OCI-M2 (cell line): Measurements from ENCODE around the gene TRAF2.
"Not testable (repeated sequence)": the region's sequence is repeated elsewhere in the genome, so short reads cannot be mapped to it uniquely, and the experiment has no call there.

Experiments
- DNase-seq: peaks from one replicate; lab custom pipeline; 2025; ENCODE audit not compliant: unreplicated experiment; lab: John Stamatoyannopoulos, UW

The TRAF2 gene, protein sequence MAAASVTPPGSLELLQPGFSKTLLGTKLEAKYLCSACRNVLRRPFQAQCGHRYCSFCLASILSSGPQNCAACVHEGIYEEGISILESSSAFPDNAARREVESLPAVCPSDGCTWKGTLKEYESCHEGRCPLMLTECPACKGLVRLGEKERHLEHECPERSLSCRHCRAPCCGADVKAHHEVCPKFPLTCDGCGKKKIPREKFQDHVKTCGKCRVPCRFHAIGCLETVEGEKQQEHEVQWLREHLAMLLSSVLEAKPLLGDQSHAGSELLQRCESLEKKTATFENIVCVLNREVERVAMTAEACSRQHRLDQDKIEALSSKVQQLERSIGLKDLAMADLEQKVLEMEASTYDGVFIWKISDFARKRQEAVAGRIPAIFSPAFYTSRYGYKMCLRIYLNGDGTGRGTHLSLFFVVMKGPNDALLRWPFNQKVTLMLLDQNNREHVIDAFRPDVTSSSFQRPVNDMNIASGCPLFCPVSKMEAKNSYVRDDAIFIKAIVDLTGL

GRCh38 chr9:136885950-136886578 is at the start of gene TRAF2:
TRAF2 (plus strand) TSS chr9:136886516; CDS start chr9:136898741, 12,225 bp downstream.
- peak; percentile 73 for DNase-seq

GRCh38 chr9:136837146-136837855 is 49.0 kb upstream of the TRAF2 start:
- no peak for DNase-seq

DNA sequence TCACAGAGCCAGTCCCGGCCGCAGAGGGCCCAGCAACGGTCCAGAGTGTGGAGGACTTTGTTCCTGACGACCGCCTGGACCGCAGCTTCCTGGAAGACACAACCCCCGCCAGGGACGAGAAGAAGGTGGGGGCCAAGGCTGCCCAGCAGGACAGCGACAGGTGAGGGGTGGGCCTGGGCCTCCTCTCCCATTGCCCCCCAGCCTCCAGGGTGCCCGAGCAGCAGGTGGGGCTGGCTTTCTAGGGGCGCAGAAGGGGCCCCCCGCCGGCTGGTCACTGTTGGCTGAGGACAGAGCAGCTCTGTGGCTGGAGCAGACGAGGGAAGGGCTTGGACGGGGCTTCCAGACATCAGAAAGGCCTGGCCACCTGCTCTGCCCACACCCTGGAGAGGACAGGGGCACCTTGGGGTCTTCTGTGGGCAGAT is 48.4 kb upstream of the TRAF2 start:
- not testable (repeated sequence) for DNase-seq

DNA sequence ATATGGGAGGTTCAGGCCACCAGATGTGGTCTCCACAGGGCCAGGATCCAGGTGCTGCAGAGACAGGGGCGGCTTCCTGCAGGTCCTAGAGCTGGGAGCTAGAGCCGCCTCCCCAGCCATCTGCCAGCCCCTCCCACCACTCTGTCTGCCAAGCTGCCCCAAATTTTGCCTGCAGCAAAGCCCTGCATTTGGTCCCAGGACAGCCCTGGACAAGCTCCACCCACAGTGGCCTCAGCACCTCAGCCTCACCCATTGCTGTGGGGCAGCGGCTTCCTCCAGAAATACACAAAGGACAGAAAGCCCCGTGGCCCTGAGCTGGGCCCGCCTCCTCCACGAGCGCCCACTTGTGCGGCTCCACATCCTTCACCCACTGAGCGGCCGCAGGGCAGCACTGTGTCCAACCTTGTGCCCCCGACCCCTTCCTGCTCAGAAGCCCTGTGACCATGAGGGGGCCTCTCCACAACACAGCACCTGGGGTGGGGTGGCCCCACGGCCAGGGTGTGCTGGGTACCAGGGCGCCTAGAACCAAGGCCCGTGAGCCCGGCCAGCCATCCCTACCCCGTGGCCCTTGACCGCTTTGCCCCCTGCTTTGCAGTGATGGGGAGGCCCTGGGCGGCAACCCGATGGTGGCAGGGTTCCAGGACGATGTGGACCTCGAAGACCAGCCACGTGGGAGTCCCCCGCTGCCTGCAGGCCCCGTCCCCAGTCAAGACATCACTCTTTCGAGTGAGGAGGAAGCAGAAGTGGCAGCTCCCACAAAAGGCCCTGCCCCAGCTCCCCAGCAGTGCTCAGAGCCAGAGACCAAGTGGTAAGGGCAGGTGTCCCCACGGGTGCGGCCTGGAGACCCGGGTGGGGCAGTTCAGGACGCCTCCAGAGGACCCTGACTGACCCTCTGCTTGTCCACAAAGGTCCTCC is 47.7 kb upstream of the TRAF2 start:
- no peak for DNase-seq

GRCh38 chr9:136839229-136840139 is 46.8 kb upstream of the TRAF2 start:
- DNase-seq = no peak

GRCh38 chr9:136840140-136840876 is 46.0 kb upstream of the TRAF2 start:
- DNase-seq = no peak

DNA sequence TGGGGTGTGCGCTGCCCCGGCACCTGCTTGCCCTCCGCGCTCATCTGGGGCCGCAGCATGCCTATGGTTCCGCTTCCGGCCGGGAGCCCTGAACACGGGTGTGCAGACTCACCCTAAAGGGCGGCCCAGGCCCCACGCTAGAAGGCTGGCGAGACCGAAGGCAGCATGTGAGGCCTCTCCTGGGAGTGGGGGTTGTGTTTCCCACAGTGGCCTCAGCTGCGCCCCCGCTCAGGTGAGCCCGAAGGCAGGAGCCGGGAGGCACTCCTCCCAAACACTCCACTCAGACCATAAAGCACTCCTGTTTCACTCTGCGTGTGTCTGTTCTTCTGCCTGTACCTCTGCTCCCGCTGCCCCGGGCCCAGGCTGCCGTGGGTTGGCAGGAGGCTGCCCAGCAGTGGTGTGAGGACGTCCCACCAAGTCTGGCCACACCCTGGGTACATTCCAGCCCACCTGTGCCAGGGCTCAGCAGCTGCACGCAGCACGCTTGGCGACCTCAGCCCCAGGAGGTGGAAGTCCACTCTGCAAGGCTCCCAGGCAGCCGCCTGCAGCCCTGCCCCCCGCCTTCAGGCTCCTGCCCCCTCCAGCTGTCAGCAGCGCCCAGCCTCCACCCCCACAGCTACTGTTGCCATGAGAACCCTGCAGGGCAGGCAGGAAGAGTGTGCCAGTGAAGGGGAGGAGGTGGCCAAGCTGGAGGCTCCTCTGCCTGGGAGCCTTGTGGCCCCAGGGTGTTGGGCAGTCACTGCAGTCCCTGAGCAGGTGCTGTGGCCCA is 45.3 kb upstream of the TRAF2 start:
- DNase-seq = no peak

GRCh38 chr9:136841646-136842379 is 44.5 kb upstream of the TRAF2 start:
- not testable (repeated sequence) for DNase-seq

GRCh38 chr9:136842380-136842948 is 43.9 kb upstream of the TRAF2 start, which contains the start of gene AJM1:
AJM1 (plus strand) TSS chr9:136842478; CDS start chr9:136844415, 1,937 bp downstream.
- DNase-seq = not testable (repeated sequence)

DNA sequence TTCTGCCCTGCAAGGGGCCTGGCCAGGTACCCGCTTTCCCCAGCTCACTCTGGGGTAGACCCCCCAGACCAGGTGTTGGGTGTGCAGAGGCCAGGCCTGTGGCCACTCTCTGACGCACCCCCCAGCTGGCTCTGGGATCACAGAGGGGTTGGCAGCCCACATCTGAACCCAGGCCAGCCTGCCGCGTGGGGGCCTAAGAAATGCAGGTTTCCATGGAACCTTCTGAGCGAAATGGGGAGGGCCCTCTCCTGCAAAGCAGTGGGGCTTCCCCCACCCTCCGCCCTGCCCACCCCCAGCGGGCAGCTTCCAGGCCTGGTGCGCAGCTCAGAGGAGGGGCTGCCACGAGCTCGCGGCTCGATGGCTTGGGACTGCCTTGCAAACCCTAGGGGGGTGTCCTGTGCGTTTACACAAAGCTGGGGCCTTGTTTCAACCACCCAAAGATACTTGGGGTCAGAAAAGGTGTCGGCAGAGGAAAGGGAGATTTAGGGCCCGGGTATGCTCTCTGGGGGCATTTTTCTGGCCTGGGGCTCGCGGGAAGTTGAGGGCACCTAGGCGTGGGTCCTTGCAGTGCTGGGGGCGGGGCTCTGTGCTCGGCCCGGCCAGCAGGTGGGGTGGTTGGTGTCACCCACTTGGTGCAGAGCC is 43.0 kb upstream of the TRAF2 start:
- DNase-seq = not testable (repeated sequence)

GRCh38 chr9:136843801-136844740 is 42.2 kb upstream of the TRAF2 start:
- not testable (repeated sequence) for DNase-seq

DNA sequence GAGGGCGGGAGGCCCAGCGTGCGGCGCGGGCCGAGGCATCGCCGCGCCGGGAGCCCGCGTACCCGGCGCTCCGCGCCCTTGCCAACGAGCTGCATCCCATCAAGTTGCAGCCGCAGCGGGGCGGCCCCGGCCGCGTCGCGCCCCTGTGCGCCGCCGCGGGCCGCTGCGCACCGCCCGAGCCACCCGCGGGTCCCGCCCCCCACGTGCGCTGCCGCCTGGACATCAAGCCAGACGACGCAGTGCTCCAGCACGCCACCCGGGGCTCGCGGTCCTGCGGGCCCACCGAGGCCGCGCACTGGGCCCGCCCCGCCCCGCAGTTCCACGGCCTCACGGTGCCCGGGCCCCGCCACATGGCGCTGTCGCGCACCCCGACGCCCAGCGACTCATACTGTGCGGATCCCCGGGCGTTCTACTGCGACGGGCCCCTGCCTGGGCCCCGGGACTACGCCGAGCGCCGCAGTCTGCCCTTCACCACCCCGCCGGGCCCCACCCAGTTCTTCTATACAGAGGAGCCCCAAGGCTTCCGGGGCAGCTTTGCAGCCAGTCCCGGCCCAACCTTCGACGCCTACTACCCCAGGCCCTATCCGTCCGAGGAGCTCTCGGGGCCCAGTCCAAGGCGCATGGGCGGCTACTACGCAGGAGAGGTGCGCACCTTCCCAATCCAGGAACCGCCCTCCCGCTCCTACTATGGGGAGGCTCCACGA is 41.4 kb upstream of the TRAF2 start:
- no peak for DNase-seq

- DNase-seq = no peak
These were observed 40.7 kb upstream of the TRAF2 start for GRCh38 chr9:136845465-136846260.
